ENCODE data around the gene SSBP2. TPM values are rescaled to one million over a fixed set of nuclear protein-coding genes. Genes with fewer than 3 reads are reported as not detected.

SSBP2 gene
- total RNA-seq, 2 experiments from 2014 or later: 11.7 to 12.9 TPM

GRCh38 chr5:81776258-81776657 is 25.4 kb upstream of the SSBP2 start:
- no peak overlapping the region for H3K4me3 Mint-ChIP-seq
- intact Hi-C loops (cut with micrococcal nuclease): no loop called here
- DNase-seq (no peak), ATAC-seq (no peak)
- no peak for TF ChIP-seq CTCF (IDR thresholded peaks at IDR 0.05)
- H3K4me1 Mint-ChIP-seq (ENCODE audit: low read depth): peaks cover 17% of the 10 kb centered on the region
- H3K27ac Mint-ChIP-seq: no peak overlapping the region
- H3K9me3 Mint-ChIP-seq: no peaks in the 10 kb centered on the region
- CTCF ChIA-PET: no interaction called here
- H3K36me3 Mint-ChIP-seq (ENCODE audit: low read depth): peaks cover 3% of the 10 kb centered on the region
- no peaks in the 10 kb centered on the region for H3K27me3 Mint-ChIP-seq
- POLR2A ChIA-PET: no interaction called here

GRCh38 chr5:81774374-81774773 is 23.5 kb upstream of the SSBP2 start:
- CTCF ChIA-PET: no interaction called here

GRCh38 chr5:81773574-81773973 is 22.7 kb upstream of the SSBP2 start:
- Mint-ChIP-seq H3K9me3 (no peaks in the 10 kb centered on the region), H3K27me3 (no peaks in the 10 kb centered on the region), H3K36me3 (ENCODE audit: low read depth) (peaks cover 3% of the 10 kb centered on the region), H3K4me1 (ENCODE audit: low read depth) (peaks cover 6% of the 10 kb centered on the region), H3K4me3 (no peak overlapping the region), H3K27ac (no peak overlapping the region)
- DNase-seq: no peak
- intact Hi-C loops (cut with micrococcal nuclease): no loop called here
- TF ChIP-seq CTCF (IDR thresholded peaks at IDR 0.05): no peak
- ChIA-PET CTCF (no interaction called here), POLR2A (no interaction called here)
- ATAC-seq: no peak

More at GRCh38 chr5:81774374-81774773, 23.5 kb upstream of the SSBP2 start:
- Mint-ChIP-seq H3K4me3 (no peak overlapping the region), H3K36me3 (ENCODE audit: low read depth) (peaks cover 3% of the 10 kb centered on the region), H3K27ac (no peak overlapping the region), H3K9me3 (no peaks in the 10 kb centered on the region), H3K27me3 (no peaks in the 10 kb centered on the region), H3K4me1 (ENCODE audit: low read depth) (peaks cover 11% of the 10 kb centered on the region)
- intact Hi-C loops (cut with micrococcal nuclease): no loop called here
- no peak for DNase-seq
- no peak for ATAC-seq
- TF ChIP-seq CTCF (IDR thresholded peaks at IDR 0.05): no peak
- POLR2A ChIA-PET: no interaction called here

DNA sequence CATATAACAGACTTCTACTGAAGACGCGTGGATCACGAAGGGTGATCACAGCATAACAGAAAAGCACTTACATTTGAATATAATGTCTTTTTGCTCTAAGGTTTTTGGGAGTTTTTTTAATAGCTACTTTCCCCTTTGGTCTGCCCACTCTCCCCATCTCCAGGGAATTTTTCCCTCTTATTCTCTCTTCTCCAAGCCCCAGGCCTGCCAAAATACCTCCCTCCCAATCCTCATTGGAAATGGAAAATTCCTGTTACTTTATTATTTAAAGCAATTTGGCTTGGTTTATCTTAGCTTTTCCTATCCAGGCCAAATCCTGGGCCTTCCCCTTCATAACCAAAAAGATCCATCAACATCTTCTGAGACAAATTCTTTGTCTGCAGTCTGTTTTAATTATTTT is 22.3 kb upstream of the SSBP2 start:
- POLR2A ChIA-PET: no interaction called here
- no peak for TF ChIP-seq CTCF (IDR thresholded peaks at IDR 0.05)
- no peak for DNase-seq

DNA sequence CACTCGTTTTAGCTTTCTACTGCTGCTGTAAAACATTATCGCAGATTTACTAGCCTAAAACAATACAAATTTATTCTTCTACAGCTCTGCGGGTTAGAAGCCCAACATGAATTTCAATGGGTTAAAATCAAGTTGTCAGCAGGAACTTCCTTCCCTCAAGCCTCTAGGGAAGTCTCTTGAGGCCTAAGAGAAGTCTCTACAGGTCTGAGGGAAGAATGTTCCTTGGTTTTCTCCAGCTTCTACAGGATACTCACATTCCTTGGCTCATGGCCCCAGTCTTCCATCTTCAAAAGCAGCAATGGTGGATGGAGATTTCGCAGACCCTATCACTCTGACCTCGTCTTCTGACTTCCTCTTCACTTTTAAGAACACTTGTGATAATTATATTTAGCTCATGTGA is 21.6 kb upstream of the SSBP2 start:
- Mint-ChIP-seq H3K4me1 (ENCODE audit: low read depth) (peaks cover 2% of the 10 kb centered on the region), H3K27ac (no peak overlapping the region), H3K4me3 (no peak overlapping the region), H3K27me3 (no peaks in the 10 kb centered on the region), H3K9me3 (no peaks in the 10 kb centered on the region), H3K36me3 (ENCODE audit: low read depth) (no peaks in the 10 kb centered on the region)
- ChIA-PET CTCF (no interaction called here), POLR2A (interaction anchor here (0.9 kb wide), 1 partner anchor 18 kb away, joined by 3 read pairs; no protein-coding TSS in a partner anchor)
- intact Hi-C loops (cut with micrococcal nuclease): no loop called here
- no peak for DNase-seq
- TF ChIP-seq CTCF (IDR thresholded peaks at IDR 0.05): no peak
- ATAC-seq: no peak

More for the DNA sequence above, 22.3 kb upstream of the SSBP2 start:
- no peaks in the 10 kb centered on the region for H3K27me3 Mint-ChIP-seq
- H3K4me3 Mint-ChIP-seq: no peak overlapping the region
- CTCF ChIA-PET: no interaction called here
- H3K9me3 Mint-ChIP-seq: no peaks in the 10 kb centered on the region
- peaks cover 2% of the 10 kb centered on the region for H3K4me1 Mint-ChIP-seq (ENCODE audit: low read depth)
- intact Hi-C loops (cut with micrococcal nuclease): no loop called here
- no peaks in the 10 kb centered on the region for H3K36me3 Mint-ChIP-seq (ENCODE audit: low read depth)
- ATAC-seq: no peak
- H3K27ac Mint-ChIP-seq: no peak overlapping the region
